ENCODE results near the gene DNAJC2.
A peak's percentile ranks its signal among the peaks of the same experiment; 100 is the strongest.
"Not testable (repeated sequence)": the region's sequence is repeated elsewhere in the genome, so short reads cannot be mapped to it uniquely, and the experiment has no call there.

The DNAJC2 gene

GRCh38 chr7:103341466-103341865, 3.1 kb downstream of the DNAJC2 start:
- FAIRE-seq: no peak

DNA sequence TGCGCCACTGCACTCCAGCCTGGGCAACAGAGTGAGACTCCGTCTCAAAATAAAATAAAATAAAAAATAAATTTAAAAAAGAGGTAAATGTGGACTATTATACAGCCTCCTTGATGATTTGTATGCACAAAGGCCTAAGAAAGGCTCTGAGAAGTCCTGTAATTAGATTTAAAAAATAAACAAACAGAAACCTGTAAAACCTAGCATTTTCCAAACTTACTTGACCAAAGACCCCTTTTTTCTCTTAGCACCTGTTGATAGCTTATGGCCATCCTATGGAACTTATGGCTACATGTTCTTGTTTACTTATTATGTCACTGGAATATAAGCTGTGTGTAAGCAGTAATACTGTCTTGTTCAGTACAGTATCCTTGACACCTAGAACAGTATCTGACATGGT, 5.7 kb downstream of the DNAJC2 start:
- no peak for FAIRE-seq

DNA sequence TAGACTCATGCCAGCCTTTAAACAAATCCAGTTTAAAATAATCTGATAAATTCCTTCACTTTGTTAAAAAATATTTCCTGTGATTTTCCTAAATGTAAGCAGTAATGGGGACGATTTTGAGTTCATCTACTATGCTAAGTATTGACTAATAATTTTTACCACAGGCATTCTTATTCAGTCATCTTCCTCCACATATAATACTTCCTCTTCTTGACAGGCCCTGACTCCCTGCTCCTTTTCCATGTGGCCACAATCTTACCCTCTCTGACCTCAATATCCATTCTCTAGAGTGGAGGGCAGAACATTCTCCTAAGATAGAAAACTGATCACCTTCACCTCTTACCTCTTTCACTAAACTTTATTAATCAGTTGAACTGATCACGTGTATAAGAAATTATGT, 7.8 kb downstream of the DNAJC2 start:
- FAIRE-seq: no peak

DNA sequence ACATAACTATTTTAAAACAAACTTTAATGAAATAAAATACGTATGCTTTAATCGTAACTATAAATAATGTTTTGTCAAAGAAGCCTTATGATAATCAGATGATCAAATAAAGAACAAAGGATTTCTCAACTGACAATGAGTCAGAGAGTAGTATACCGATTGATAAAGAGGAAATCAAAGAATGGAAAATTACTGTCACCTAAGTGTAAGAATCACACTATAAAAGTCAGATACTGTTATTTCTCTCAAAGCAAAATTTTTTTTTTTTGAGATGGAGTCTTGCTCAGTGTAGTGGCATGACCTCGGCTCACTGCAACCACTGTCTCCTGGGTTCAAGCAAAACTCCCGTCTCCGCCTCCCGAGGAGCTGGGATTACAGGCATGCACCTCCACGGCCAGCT, 18.8 kb downstream of the DNAJC2 start:
- no peak for FAIRE-seq

GRCh38 chr7:103317009-103317408, 27.6 kb downstream of the DNAJC2 start:
- FAIRE-seq: no peak

- FAIRE-seq: no peak
Observed at GRCh38 chr7:103316380-103316941, 28.1 kb downstream of the DNAJC2 start.

GRCh38 chr7:103314852-103315251, 29.7 kb downstream of the DNAJC2 start:
- no peak for FAIRE-seq

GRCh38 chr7:103307503-103308231, 36.9 kb downstream of the DNAJC2 start:
- FAIRE-seq: no peak

DNA sequence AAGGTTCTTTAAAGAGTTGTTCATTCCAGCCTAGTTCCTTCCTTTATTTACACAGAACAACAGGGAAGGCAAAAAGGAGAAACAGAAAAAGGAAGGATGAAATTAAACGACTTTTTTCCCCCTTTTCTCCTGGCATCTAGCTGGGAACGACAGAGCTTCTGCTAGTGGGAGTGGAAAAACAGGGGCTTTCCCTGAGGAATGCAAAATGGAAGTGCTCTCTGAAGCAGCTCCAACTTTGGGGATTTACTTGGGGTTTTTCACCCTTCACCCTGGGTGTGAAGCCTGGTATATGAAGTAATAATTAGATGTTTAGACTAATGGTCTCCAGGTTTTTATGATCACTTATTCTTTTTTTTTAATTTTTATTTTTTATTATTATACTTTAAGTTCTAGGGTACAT, 43.1 kb downstream of the DNAJC2 start:
- FAIRE-seq: no peak

- FAIRE-seq: no peak
Observed at GRCh38 chr7:103299660-103300059, 44.9 kb downstream of the DNAJC2 start.

DNA sequence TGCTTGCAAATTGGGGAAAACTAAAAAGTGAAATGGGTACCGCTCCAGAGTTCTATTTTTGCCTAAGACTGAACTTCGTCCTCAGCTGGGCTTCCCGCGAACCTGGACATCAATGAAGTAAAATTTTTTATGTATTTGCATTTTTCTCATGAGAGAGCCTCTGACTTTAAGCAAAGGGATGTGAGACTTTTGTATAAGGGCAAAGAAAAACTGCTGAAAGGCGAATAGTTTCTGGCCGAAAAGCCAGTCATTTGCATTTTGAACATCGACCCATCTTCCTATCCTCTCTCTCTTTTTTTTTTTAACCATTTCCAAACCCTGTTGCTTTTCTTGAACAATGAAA, 46.8 kb downstream of the DNAJC2 start:
- FAIRE-seq: no peak

- peak; percentile 82 for FAIRE-seq
Observed at GRCh38 chr7:103296901-103297836, 47.4 kb downstream of the DNAJC2 start, which contains the start of gene PMPCB. Gene PMPCB (plus strand): TSS chr7:103297435. CDS start chr7:103297460, 25 bp downstream.

DNA sequence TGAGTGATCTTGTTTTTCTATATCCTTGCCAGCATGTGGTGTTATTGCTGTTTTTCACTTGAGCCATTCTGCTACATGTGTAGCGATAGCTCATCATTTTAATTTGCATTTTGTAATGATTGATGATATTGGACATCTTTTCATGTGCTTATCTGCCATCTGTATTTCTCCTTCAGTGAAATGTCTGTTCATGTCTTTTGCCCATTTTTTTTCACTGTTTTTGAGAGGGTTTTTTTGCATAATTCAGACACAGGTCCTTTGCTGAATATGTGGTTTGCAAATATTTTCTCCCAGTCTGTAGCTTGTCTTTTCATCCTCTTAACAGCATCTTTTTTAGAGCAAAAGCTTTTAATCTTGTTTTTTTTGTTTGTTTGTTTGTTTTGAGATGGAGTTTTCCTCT, 51.0 kb downstream of the DNAJC2 start:
- no peak for FAIRE-seq

- no peak for FAIRE-seq
Observed at GRCh38 chr7:103292122-103292521, 52.4 kb downstream of the DNAJC2 start.

DNA sequence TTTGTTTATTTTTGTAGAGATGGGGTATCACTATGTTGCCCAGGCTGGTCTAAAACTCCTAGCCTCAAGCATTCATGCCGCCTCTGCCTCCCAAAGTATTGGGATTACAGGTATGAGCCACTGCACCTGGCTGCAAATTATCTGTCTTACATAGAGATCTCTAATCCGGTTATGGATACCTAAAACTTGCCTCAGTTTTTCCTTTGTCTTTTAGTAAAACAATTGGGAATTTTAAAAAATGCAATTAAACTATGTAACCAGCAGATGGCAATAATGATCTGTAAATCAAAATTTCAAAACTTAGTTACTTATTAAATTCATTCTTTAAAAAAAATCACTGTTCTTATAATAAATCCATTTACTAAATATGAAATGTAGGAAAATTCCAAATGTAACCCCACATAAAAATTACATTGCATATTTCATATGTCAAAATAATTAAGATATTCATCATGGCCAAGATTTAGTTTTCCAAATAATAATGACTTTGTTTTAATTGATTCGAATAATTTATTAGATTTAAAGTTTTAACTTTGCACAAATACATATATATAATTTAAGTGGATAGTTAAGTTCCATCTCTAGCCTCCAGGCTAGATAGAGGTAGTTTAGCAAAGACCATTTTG, 61.7 kb downstream of the DNAJC2 start:
- peak; percentile 95 for FAIRE-seq

GRCh38 chr7:103280803-103281155, 63.8 kb downstream of the DNAJC2 start:
- not testable (repeated sequence) for FAIRE-seq

DNA sequence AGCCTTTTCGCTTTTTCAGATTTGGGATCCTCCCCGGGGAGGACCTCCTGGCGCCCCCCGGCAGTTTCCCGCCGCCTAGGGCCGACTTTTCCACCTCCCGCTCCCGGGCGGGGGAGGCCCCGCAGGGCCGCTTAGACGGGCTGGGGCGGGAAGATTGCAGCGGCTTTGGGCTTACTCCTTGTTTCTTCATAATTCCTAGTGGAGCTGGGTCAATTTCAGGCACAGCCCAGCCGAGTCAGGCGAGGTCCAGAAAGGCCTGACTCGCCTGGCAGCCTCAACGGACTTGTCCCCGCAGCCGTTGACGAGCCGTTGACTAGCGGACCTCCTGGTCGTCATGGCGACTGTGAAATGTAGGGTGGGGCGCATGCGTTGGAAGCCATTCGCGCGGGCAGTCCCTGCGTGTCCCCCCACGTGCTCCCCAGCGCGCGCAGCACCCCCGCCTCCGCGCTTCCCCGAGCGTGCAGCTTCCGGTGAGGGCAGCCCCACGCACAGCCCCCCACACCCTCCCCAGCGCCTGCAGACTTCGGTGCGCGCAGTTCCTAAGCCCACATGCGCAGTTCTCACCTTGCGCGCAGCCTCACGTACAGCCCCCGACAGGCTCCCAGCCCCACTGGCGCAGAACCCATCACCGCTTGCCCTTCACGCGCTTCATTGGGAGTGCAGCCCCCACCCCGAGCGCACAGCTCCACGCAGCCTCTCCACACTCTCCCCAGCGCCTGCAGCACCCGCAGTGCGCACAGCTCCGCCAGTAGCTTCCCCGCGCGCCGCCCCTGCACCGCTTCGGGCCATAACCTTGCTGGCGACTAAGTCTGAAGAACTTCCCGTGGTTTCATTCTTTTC, 64.4 kb downstream of the DNAJC2 start:
- not testable (repeated sequence) for FAIRE-seq

DNA sequence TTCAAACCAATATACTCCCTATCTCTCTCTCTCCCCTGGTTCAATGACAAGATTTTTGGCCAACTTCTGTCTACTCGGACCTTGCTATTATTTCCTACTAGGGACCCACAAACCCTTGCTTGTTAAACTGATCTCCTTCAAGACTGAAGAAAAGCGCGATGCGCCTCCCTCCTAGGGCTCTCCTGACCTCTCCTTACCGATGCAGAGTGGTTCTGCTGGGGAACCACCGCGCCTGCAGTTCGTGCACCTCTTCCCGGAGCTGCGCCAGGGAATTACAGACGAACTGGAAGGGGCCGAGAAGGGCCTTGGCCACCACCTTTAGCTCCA, 65.0 kb downstream of the DNAJC2 start:
- FAIRE-seq: not testable (repeated sequence)

- not testable (repeated sequence) for FAIRE-seq
Observed at GRCh38 chr7:103278195-103278594, 66.4 kb downstream of the DNAJC2 start.

- FAIRE-seq: not testable (repeated sequence)
Observed at GRCh38 chr7:103274867-103275266, 69.7 kb downstream of the DNAJC2 start.

DNA sequence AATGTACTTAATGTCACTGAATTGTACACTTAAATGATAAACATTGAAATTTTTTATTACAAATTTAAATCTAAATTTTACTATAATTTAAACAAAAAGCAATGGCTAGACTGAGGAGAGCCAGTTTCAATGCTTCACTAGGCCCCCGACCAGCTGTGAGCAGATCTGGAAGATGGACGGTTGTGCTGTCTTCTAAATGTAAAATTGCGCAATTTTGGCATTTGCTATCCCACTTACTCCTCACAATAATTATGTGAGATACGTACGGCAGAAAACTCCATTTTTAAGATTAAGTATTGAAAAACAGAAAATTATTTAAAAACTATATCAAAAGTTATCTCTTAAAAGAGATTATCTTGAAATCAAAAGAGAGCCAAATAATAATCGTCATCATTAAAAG, 71.2 kb downstream of the DNAJC2 start:
- not testable (repeated sequence) for FAIRE-seq

DNA sequence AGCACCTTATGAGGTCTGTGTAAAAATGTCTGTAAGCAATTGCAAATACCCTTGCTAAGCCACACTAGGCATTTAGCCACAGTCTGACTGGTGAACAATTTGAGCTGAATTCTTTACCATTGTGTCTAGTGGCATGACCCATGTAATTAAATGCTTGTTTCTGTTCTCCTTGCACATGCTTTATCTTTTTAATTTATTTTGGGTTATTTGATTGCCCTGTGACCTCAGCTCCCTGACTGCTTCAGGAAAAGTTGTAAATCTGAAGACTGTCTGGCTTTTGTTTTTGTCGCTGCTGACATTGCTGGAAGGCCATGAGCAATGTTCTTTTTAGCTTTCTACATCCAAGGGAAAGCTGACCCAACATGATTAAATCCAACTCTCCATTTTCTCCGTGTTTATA, 78.3 kb downstream of the DNAJC2 start:
- not testable (repeated sequence) for FAIRE-seq

Data from A204.1 (cell line).